CD4-positive, alpha-beta T cell treated with Interleukin-15 for 1 hour (primary cell): ENCODE data around the gene ARRDC4.

Source experiments
- DNase-seq: peaks from one replicate; pipeline ENCODE4 v3.0.0-alpha.2; 2020

The ARRDC4 gene

DNA sequence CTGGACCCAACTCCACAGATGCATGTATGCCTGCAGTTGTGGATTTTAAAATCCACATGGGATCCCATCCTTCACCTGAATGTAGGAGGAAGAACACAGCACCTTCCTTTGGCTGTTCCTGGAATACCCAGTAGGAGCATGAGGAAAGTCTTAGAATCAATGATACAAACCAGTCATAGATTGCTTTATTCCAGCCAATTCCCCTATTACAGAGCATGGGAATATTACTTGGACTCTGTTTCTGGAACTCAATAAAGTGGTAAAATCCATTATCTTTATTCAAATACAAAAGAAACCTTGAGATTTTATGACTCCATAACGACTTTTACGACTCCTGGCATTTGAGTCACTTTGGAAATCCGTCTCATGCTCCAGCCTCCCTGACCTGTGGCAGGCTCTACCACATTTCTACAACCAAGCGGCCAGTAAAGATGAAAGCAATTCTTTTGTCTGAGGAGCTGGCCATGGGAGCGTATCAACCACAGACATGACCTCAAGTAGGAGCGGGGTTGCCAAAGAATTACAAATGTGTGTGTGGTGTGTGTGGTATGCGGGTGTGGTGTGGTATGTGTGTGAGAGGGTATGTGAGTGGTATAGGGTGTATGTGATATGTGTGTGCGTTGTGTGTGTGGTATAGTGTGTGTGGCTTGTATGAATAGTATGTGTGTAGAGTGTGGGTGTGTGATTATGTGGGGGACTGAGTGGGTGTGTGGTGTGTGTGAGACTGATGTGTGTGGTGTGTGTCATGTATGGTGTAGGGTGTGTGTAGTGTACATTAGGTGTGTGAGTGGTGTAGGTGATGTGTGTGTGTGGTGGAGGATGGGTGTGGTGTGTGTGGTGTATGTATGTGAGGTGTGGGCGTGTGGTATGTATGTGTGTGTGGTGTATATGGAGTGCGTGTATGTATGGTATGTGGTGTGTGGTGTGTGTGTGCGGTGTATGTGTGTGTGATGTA, 40.0 kb downstream of the ARRDC4 start:
- no peak for DNase-seq

DNA sequence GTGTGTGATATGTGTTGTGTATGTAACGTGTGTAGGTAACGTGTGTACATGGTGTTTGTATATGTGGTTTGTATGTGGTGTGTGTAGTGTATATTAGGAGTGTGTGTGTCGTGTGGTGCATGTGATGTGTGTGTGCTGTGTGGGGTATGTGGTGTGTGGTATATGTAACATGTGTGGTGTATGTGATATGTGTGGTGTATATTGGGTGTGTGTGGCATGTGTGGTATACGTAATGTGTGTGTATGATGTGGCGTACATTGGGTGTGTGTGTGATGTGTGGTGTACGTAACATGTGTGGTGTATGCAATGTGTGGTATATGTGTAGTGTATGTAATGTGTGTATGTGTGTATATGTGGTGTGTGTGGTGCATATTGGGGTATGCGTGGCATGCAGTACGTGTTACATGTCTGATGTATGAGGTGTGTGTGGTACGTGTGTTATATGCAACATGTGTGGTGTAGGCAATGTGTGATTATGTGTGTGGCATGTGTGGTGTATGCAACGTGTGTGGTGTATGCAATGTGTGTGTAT, 41.2 kb downstream of the ARRDC4 start:
- DNase-seq: no peak

GRCh38 chr15:98002419-98002818, 41.9 kb downstream of the ARRDC4 start:
- no peak for DNase-seq

DNA sequence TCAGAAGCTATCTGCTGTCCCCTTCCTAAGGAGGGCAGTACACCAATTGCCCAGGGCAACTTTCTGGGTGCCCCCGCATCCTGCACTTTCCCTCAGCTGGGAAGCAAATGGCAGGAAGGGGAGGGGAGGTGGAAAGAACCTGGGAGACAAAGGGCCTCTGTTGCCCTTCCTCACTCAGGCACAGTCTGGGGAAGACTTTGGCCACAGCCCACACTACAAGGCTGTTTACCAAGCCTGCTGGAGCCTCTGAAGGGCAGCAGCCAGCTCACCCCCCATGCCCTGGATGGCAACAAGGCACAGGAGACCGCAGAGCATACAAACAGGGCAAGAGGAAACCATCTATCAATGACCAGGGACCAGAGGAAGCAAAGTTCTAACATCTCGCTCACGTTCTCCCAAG, 42.4 kb downstream of the ARRDC4 start:
- no peak for DNase-seq

DNA sequence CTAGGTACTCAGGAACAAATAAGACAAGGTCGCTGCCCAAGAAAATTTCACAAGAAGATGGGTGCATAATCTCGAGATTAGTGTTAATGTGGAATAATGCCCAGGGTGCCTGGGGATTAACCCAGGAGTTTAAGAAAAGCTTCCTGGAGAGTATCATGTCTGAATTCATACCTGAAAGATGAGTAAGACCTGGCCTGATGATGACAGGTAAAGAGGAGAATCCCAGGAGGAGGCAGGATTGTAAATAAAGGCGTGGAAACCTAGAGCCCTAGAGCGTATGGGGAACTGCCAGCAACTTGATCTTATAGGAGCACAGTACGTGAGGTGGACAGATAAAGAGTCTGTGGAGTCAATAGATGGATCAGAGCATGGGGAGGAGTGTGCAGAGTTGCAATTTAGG, 43.0 kb downstream of the ARRDC4 start:
- DNase-seq: no peak

GRCh38 chr15:98003996-98004395, 43.5 kb downstream of the ARRDC4 start:
- no peak for DNase-seq

GRCh38 chr15:98005659-98006058, 45.2 kb downstream of the ARRDC4 start:
- DNase-seq: no peak

DNA sequence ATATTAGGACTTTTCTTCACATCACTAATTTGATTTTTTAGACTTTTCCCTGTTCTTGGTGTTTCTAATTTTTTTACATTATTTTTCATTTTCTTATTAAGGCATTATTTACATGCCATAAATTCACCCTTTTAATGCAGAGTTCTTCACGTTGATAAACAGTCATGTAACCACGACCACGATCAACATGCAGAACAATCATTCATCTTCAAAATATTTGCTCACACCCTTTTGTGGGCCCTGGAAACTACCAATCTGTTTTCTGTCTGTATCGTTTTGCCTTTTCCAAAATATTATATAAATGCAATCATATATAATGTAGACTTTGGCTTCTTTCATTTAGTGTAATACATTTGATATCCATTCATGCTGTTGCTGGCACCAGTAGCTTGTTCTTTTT, 48.7 kb downstream of the ARRDC4 start:
- DNase-seq: no peak

- DNase-seq: no peak
Measured at GRCh38 chr15:98009971-98010370, 49.5 kb downstream of the ARRDC4 start.

DNA sequence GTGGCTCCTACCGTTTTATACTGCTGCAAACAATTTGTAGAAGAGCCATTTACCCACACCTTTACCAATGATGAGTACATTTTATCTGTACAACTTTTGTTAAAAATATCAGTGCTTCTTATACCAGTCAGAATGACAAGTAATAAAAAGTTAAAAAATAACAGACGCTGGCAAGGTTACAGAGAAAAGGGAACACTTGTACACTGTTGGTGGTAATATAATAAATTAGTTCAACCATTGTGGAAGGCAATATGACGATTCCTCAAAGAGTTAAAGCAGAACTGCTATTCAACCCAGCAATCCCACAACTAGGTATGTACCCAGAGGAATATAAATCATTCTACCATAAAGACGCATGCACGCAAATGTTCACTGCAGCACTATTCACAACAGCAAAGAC, 51.9 kb downstream of the ARRDC4 start:
- no peak for DNase-seq

- DNase-seq: no peak
Measured at GRCh38 chr15:98013631-98014030, 53.1 kb downstream of the ARRDC4 start.

- DNase-seq: no peak
Measured at GRCh38 chr15:98017150-98017964, 56.9 kb downstream of the ARRDC4 start.

DNA sequence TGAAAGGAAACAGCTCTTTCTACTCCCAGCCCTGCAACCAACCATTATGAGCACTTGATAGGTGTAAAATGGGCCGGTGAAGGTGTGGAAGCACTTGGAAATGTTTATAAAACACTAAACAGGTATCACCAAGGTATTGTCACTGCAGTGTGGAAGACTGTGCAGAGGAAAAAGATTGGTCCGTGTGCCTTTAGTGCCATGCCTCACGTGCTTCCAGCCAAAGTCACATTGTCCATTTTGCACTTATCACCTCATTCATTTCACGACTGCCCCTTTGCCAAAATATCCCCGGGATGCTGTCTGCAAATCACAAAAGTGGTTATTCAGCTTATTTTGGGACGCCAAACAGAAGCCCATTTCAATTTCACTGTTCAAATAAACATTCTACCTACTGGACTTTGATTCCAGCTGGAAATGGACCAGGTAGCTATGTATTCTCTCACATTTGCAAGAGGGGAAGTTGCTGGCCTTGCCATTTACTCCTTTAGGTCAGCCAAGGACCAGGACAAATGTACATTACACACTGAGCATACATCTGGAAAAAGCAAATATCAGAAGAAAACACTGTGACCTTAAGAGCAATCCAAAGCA, 58.4 kb downstream of the ARRDC4 start:
- no peak for DNase-seq
